K562 treated with DMSO at 1 percent for 24 hours (cell line): ENCODE measurements around the gene NIM1K. TPM values are rescaled to one million over a fixed set of nuclear protein-coding genes. Genes with fewer than 3 reads are reported as not detected.

ENCODE experiments used
- total RNA-seq: library from RNA; unstranded; fragments of 300-600 nt; gene quantifications from 2 replicates; pipeline ENCODE4 v1.2.3, GENCODE V29; 2022; ENCODE audit warnings: low read depth; ENCODE audit not compliant: insufficient read depth

Gene NIM1K
- 0.30 TPM in 1 of 2 replicates, not detected in the other for total RNA-seq

DNA sequence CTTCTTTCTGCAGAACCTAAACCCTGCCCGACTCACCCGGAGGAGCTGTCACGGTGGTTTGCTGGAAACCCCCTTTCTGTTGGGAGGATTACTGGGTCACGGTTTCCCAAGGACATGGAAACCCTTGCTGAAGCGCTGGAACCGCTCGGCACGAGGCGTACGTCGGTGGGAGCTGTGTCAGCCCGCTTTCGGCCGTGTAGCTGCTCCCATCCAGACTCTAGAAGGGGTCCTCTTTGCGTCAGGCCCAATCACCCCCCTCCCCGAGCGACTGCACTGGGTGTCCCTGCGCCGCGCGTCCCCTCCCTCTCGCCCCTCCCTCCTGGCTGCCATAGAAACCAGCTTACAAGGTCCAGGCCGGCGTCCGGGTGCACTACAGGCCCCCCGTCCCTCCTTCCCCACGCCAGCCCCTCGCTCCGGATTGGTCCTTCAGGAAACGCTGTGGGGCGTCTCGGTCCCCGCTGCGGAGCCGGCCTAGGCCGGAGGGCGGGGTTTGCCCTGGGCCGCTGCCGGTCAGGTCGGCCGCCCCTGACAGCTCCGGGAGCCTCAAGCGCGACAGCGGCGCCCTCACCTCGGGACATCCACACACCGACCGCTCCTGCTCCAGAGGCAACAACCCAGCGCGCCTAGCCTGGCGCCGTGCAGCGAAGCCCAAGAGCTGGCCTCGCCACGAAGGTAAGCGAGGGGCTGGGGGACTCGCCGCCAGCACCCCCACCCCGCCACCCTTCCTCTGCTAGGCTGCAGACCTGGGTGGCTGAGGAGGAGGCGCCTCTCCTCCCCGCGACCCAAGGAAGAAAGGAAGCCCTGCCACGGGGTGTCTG is at the start of gene NIM1K:
NIM1K (plus strand) TSS at position 486 of the 818 bp plus-strand sequence. CDS start 53,551 bp downstream, outside the sequence.

DNA sequence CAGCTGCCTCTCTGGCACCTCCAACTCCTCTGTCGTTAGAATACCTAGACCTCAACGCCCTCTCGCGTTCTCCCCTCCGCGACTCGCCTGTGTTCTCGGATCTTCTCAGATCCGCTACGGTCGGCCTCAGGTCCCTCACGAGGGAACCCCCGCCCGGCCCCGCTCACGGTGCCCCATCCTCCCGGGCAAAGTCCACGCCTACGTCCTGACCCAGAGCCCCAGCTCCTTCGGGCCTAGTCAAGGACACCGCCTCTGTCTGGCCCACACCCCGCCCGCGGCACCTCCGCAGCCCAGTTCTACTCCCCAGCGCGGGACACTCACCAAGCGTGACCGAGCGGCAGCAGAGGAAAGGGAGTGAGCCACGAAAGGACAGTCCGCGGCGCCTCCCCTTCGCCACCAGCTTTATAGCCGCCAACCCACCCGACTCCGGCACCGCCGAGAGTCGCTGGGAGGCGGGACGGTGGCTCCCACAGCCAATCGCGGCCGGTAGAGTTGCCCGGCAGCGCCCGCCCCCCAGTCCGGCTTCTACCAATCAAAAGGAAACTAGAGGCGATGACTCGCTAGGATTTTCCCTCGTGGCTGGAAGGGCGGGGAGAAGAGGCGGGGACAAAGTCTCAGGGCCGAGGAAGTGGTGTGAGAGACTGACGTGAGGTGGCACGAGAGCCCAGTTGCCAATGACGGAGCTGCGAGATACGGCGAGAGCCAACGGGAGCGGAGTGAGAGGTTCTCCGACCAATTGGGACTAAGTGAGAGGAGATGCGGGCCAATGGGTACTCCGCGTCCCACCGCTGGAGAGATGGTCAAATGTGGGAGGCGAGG is 121.2 kb downstream of the NIM1K start, which contains the start of gene HMGCS1:
HMGCS1 (minus strand) TSS at position 378 of the 819 bp plus-strand sequence. CDS start 14,447 bp downstream, outside the sequence.

Other genes with a start within 250 kb of the NIM1K start
- gene ANXA2R, start 151.9 kb upstream of the NIM1K start, total RNA-seq: 6.4 and 9.8 TPM in 2 replicates
- gene ZNF131, start 71.3 kb upstream of the NIM1K start, total RNA-seq: 22.1 and 25.4 TPM in 2 replicates
- gene HMGCS1, start 121.2 kb downstream of the NIM1K start, total RNA-seq: 16.3 and 29.2 TPM in 2 replicates
- not detected in 2 replicates for gene CCL28, start 220.2 kb downstream of the NIM1K start, total RNA-seq